ENCODE data around the gene MAD1L1.

MAD1L1 gene

GRCh38 chr7:2008936-2009540, 223.7 kb downstream of the MAD1L1 start:
- DNase-seq (ENCODE audit: extremely low read depth in 1 of 2, low read depth in 1 of 2) = no peak

GRCh38 chr7:2008101-2008935, 224.4 kb downstream of the MAD1L1 start:
- no peak for DNase-seq (ENCODE audit: extremely low read depth in 1 of 2, low read depth in 1 of 2)

- DNase-seq (ENCODE audit: extremely low read depth in 1 of 2, low read depth in 1 of 2) = no peak
These were observed 225.2 kb downstream of the MAD1L1 start for GRCh38 chr7:2007551-2007950.

GRCh38 chr7:2006921-2007381, 225.8 kb downstream of the MAD1L1 start:
- DNase-seq (ENCODE audit: extremely low read depth in 1 of 2, low read depth in 1 of 2) = no peak

GRCh38 chr7:2006231-2006771, 226.4 kb downstream of the MAD1L1 start:
- DNase-seq (ENCODE audit: extremely low read depth in 1 of 2, low read depth in 1 of 2) = no peak

- DNase-seq (ENCODE audit: extremely low read depth in 1 of 2, low read depth in 1 of 2) = no peak
These were observed 227.0 kb downstream of the MAD1L1 start for GRCh38 chr7:2005786-2006185.

GRCh38 chr7:2004841-2005725, 227.7 kb downstream of the MAD1L1 start:
- DNase-seq (ENCODE audit: extremely low read depth in 1 of 2, low read depth in 1 of 2) = no peak

- DNase-seq (ENCODE audit: extremely low read depth in 1 of 2, low read depth in 1 of 2) = no peak
These were observed 228.6 kb downstream of the MAD1L1 start for GRCh38 chr7:2003931-2004812.

- no peak for DNase-seq (ENCODE audit: extremely low read depth in 1 of 2, low read depth in 1 of 2)
These were observed 229.3 kb downstream of the MAD1L1 start for GRCh38 chr7:2003451-2003930.

- no peak for DNase-seq (ENCODE audit: extremely low read depth in 1 of 2, low read depth in 1 of 2)
These were observed 229.9 kb downstream of the MAD1L1 start for GRCh38 chr7:2002561-2003450.

- no peak for DNase-seq (ENCODE audit: extremely low read depth in 1 of 2, low read depth in 1 of 2)
These were observed 230.9 kb downstream of the MAD1L1 start for GRCh38 chr7:2001601-2002442.

- DNase-seq (ENCODE audit: extremely low read depth in 1 of 2, low read depth in 1 of 2) = no peak
These were observed 231.9 kb downstream of the MAD1L1 start for GRCh38 chr7:2000746-2001321.

- no peak for DNase-seq (ENCODE audit: extremely low read depth in 1 of 2, low read depth in 1 of 2)
These were observed 232.5 kb downstream of the MAD1L1 start for GRCh38 chr7:2000153-2000687.

GRCh38 chr7:1999278-1999984, 233.3 kb downstream of the MAD1L1 start:
- DNase-seq (ENCODE audit: extremely low read depth in 1 of 2, low read depth in 1 of 2) = no peak

- DNase-seq (ENCODE audit: extremely low read depth in 1 of 2, low read depth in 1 of 2) = no peak
These were observed 234.6 kb downstream of the MAD1L1 start for GRCh38 chr7:1998146-1998545.

- no peak for DNase-seq (ENCODE audit: extremely low read depth in 1 of 2, low read depth in 1 of 2)
These were observed 235.1 kb downstream of the MAD1L1 start for GRCh38 chr7:1997537-1998076.

GRCh38 chr7:1996816-1997215, 235.9 kb downstream of the MAD1L1 start:
- no peak for DNase-seq (ENCODE audit: extremely low read depth in 1 of 2, low read depth in 1 of 2)

Data from stimulated activated CD8-positive, alpha-beta memory T cell treated with anti-CD3 and anti-CD28 coated beads, Interleukin-7, amount 100 ng/mL, for 48 hours (primary cell).